Heart left ventricle (tissue), 13 donors: Measurements from ENCODE around the gene TMEM203.

Experiments
- CTCF ChIP-seq, 12 donors: fragments of 200-600 bp; sonication (generic) in 4 of 12; IDR thresholded peaks; one replicate each; pipeline versions ENCODE4 v1.5.0 to v1.8.0; 2018 to 2022; ENCODE audit warnings: antibody characterized with exemption in 12 of 12, mild to moderate bottlenecking in 5 of 12
- POLR2A ChIP-seq, 2 donors: fragments of 450-650 bp; IDR thresholded peaks; one replicate each; pipeline ENCODE4 v1.6.1; 2017; ENCODE audit warnings: antibody characterized with exemption in 2 of 2, mild to moderate bottlenecking in 2 of 2, moderate library complexity in 2 of 2
- donor health status: ischemic (EF 13 %, LVEDD 7.1; RV severe dilation, severe dysfunction).
- donor health status: DM: no; HTN: yes; CAD: no.
- donor health status: DM: no; HTN: no; CAD: no.
- donor health status: ischemic (EF 25% LVEDD 6.9; RV normal size, moderate dysfunction).
- donor health status: ischemic (EF 25% LVEDD 5.7; RV mildly dilated, moderate dysfunction).
- donor health status: ischemic (EF 35%, LVEDD 5.7; RV mildly dilated, moderate dysfunction).
- donor health status: nonischemic (EF 11% LVEDD 7.7; RV severe dilation, severe dysfunction).
- donor health status: DM: yes; HTN: yes; CAD: no.
- donor health status: PGD.
- donor health status: ischemic (EF 29% LVEDD 5.4; RV normal size, mild dysfunction).
- donor health status: nonischemic (EF 23%, LVEDD 6.1; RV moderate dilation, normal function).

- TF ChIP-seq CTCF (IDR thresholded peaks at IDR 0.05) (no peak), POLR2A (IDR thresholded peaks at IDR 0.05) (no peak)
Measured at GRCh38 chr9:137221095-137221505, 15.7 kb upstream of the TMEM203 start.
